Fibroblast of lung (primary cell): ENCODE data around the gene RASL11A.

Experiments
- CTCF ChIP-seq, 2 donors: IDR thresholded peaks in 1 of 2; conservative IDR thresholded peaks in 1 of 2; 1 replicate in 1 of 2; 2 replicates in 1 of 2; pipeline ENCODE4 v1.5.1; 2011 to 2012; ENCODE audit warnings: low read length in 2 of 2, control low read depth in 1 of 2, inconsistent platforms in 1 of 2, low read depth in 1 of 2, mild to moderate bottlenecking in 1 of 2
- EZH2 ChIP-seq: IDR thresholded peaks from 2 replicates; pipeline ENCODE4 v1.5.1; 2012; ENCODE audit warnings: low read length, control low read depth, mild to moderate bottlenecking; ENCODE audit errors: missing control alignments

GRCh38 chr13:27274631-27275030 is 4.0 kb downstream of the RASL11A start:
- TF ChIP-seq CTCF (conservative IDR thresholded peaks at IDR 0.05 in 1 of 2, IDR thresholded peaks at IDR 0.05 in 1 of 2; ENCODE audit: low read depth in 1 of 2, low read length in 2 of 2), result no peak
- no peak for TF ChIP-seq EZH2
